Right renal pelvis (tissue), 4 donors: Measurements from ENCODE around the gene NCK1. TPM values are rescaled to one million over a fixed set of nuclear protein-coding genes. Genes with fewer than 3 reads are reported as not detected.

Experiments
- DNase-seq, 4 donors: peaks; one replicate each; pipeline ENCODE4 v3.0.0-alpha.2; 2013; ENCODE audit warnings: low read depth in 4 of 4, low spot score in 3 of 4, missing footprints in 1 of 4
- polyA plus RNA-seq, 4 donors: library from polyadenylated mRNA; unstranded; fragments of 120-200 nt; gene quantifications; one replicate each; pipeline ENCODE4 v1.2.1, GENCODE V29; 2013; ENCODE audit not compliant: insufficient read length in 4 of 4

NCK1 gene
- polyA plus RNA-seq: 10 to 100 TPM; 37.0 to 48.3 (median 41.4) TPM

DNA sequence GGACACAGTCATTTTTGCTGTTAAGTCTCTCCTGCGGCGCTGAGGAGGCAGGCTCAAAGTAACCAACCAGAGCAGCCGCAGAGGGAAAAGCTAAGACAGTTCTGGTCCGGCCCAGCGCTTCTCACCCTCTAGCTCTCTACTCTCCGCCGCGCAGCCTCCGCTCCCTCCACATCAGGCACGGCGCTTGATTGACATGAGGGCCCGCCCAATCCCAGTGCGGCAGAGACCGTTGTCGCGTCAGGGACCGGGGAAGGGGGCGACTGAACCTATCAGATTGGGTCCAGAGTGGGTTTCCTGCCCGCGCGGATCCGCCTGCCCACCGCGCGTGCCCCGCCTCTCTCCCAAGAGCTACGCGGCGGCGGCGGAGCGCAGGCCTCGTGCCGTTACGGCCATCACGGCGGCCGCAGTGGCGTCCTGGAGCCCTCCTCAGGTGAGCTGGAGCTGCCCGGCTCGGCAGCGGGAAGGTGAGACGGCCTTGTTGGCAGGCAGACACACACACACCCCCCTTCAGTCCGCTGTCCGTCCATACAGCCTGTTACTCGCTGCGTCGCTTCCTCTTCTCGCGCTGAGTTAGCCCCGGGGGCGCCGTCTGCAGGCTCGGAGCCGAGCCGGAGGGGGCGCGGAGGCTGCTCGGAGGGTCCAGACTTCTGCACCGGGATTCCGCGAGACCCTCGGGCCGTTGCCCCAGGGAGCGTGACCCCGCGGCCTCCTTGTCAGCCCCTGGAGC lies at the start of gene NCK1:
Gene NCK1, plus strand, starts transcription at position 319 of the 727 bp plus-strand sequence. CDS start 65,794 bp downstream, outside the sequence.
- DNase-seq: peak; percentile 90 to 97 (median 96)

GRCh38 chr3:136817448-136817847 lies 44.6 kb upstream of the NCK1 start:
- no peak for DNase-seq

DNA sequence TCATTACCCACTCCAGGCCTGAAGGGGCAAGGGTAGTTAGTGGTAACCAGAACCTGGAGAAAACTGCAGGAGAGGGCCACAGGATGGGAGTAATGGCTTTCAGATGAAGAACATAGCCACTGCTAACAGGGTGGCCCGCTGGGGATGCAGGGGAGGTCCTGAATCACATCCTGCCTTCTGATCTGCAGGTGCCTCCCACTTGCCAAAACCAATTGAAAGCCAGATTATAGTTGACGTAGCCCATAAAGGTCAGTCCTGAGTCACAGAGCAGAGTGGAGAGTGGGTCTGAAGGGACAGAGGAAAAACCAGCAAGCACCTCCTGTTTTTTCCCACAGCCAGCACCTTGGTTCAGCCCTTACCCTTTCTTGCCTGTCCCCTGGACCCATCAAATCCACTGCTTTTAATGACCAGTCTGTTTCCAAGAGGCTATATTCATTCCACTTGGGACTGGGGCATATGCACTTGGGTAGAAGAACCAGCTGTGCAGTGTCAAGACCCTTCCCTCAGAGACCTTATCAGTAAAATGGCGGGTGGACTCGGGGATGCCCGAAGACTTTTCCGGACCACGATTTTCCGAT lies 43.7 kb upstream of the NCK1 start:
- no peak for DNase-seq

GRCh38 chr3:136818769-136819391 lies 43.1 kb upstream of the NCK1 start, which contains the start of gene SLC35G2:
SLC35G2 (plus strand) TSS chr3:136819126; CDS start chr3:136854461, 35,335 bp downstream.
- peak in 2 of 4 donors; percentile 28 to 60 for DNase-seq

DNA sequence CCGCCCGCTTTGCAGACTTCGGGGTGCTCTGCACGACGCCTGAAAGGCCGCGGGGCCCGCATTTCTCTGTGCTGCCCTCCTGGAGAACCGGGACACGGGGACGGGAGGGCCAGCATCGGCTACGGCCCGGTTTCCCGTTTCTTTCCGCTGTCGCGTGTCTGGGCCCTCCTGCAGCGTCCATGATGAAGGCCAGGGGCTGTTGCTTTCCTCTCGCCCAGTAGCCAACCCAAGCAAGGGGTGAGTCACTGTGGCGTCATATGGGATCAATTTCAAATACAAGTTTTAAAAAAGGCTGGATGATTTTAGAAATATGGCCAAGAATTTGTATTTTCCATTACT lies 42.6 kb upstream of the NCK1 start:
- peak in 1 of 4 donors; percentile 18 for DNase-seq

GRCh38 chr3:136819731-136820679 lies 42.0 kb upstream of the NCK1 start:
- DNase-seq: peak in 2 of 4 donors; percentile 14 to 42

DNA sequence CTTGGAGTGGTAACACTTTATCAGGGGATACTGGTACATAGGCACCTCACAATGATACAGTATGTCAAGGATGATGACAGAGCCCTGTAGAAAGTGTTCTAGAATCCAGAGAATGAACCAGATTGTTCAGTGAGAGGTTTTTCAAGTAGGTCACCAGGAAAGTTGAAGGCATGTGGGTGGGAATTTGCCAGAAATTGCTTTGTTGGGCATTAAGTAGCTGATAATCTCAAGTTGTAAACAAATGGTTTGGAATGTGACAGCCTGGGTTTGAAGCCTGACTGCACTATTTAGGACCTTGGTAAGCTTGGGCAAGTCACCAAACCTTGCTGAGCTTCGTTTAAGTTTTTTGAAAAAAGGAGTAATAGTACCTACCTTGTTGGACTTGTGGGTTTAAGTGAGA lies 30.5 kb upstream of the NCK1 start:
- DNase-seq: no peak

DNA sequence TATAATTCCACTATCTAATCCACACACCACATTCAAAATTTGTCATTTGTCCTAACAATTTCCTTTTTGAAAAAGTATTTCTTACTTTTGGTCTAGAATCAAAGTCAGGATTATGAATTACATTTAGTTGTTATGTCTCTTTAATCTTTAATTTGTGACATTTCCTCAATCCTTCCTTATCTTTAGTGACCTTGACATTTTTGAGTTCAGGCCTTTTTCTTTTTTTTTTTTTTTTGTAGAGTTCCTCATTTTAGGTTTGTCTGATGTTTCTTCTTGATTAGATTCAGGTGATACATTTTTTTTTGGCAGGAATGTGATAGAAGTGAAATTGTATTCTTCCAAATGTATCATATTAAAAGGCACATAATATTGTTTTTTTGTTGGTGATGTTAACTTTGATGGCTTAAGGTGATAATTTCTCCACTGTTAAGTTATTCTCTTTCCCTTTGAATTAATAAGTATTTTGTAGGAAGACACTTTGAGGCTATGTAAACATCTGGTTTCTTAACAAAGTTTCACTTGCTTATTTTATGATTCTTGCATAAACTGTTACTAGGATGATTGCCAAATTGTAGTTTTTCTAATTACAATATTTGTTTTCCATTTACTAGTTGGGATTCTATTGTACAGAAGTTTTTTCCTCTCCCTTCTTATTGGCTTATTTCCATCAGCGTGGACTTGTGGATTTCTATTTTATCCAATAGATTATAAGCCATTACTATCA lies 26.8 kb upstream of the NCK1 start:
- no peak for DNase-seq

DNA sequence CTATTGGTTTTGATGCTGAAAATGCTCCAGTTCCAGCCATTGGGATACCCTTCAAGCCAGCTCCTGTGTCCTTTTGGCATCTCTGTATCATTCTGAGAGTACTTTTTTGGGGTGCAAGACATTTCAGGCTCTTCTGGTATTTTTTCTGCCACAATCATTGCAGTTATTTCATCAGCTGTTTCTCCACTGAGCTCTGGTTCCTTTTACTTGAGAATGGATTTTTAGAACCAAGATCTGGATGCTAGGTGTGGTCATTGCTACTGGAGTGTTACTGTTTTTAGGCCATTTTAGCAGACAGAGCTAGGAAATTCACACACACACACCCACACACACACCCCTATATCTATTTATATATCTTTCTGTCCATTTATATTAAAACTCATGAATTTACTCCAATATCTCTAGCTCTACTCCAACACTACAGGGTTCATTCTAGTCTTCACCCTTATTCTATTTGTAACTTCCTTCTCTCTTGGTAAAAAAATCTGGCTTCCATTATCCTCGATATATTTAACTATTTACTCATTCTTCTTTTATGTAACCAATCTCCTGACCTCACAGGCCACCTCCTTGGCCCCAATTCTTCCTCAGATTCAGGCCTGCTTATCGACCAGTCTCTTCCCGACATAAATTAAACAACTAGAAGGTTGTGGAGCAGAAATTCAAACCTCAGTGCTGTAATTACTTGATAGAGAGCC lies 26.0 kb upstream of the NCK1 start:
- no peak for DNase-seq

DNA sequence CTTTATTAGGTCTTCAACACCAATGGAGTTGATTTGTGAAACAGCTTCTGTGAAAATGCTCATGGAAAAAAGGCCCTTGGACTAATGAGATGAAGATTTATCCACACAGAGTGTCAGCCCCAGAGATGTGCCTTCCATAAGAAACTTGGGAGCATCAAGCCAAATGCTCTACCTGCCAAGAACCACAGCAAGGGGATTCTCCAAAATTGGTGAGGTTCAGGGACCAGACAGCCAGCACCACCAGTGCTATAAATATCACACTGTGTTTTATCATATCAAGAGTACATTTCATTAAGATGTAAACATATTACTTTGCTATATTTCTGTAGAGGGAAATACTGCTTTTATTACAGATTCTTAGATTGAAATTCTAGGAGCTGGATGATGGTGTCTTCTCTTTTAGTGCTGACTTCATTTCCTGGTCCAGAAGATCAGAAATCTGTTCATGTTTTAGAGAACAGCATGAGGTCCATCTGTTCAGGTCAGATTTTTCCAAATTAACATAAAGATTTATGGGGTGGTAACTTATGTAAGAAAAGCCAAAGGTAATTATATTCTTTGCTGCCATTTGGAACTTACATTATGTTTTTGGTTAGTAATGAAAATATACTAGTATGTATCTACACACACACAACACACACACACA lies 25.4 kb upstream of the NCK1 start:
- no peak for DNase-seq

DNA sequence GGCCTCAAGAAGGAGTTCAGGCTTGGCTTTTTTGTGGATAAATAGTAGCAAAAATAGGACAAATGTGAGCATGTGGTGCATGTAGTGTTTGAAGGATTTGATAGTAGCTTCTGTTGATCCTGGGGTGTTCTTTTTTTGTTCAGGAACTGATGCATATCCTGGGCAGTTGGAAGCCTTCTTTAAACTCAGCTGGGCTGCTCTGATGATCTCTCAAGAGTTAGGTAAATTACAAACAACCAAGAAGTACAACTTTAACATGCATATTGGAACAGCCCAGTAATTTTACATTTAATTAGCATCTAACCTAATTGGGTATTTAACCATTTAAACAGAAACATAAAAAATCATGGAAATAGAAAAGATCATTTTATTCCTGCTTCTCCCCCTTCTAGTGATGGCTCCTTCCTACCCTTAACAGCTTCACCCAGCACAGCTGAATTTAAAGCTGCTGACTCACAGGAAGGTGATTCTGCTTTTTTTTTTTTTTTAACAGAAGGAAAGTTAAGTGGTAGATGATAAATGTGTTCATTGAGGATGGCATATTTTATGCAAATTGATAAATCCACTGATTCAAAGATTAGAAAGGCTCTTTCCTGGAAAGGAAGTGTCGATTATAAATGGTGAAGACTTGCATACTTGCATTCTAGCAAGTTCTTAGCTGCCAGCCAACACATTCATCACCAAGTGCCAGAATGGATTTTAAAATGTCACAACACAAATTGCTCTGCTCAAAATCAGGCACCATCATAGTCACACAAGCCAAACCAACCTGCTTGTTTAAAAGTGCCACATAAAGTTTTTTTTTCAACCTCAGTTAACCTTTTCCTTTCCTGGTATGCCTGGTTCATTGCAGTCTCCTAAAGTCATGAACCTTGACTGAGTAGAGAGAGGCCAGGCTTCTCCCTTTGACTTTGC lies 23.1 kb upstream of the NCK1 start:
- DNase-seq: no peak

- DNase-seq: no peak
These were observed 22.5 kb upstream of the NCK1 start for GRCh38 chr3:136839556-136839931.

DNA sequence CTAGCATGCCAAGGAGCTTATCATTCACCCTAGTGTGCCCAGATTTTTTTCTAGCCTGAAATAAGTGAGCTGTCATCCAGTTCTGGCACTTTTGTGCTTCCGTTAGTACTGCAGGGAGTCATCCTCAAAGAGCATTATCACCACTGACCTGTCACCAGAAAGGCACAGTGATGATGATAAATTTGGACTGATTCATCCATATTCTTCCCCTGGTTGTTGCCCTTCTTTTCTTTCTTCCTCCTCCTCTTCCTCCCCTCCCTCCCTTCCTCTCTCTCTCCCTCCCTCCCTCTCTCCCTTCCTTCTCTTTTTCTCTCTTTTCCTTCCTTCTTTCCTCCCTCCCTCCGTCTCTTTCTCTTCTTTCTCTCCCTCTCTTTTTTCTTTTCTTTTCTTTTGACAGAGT lies 21.8 kb upstream of the NCK1 start:
- DNase-seq: no peak

DNA sequence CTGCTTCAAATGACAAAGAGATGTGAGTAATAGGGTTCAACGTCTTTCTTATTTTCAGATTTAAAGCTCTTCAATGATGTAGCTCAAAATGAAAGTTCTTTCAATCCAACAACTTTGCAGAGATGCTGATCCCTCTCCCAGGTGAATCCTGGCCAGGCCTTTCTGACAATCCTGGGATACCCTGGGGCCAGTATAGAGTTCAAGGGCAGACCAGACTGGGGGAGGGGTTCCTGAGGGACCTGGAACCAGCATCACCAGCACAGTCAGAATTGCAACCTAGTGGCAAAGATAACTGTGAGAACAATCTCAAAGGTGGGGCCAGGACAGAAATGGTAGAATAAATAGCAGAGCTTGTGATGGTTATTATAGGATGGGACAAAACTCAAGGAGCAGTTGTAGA lies 19.7 kb upstream of the NCK1 start:
- DNase-seq: no peak

- DNase-seq: no peak
These were observed 17.3 kb upstream of the NCK1 start for GRCh38 chr3:136844724-136845123.

DNA sequence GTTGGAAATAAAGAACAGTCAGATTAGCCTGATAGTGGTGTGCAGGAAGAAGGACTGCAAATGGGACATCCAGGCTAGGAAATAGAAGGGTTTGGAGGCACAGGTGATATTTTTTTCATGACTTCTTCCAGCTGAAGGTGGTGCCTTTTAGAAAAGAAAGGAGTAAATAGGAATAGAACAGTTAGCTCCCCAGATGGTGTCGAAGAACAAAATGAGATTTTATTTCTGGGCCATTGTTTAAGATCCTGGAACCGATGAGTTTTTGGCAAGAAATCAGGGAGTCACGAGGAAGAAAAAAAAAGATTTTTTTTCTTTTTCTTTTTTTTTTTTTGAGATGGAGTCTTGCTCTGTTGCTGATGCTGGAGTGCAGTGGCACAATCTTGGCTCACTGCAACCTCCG lies 9.8 kb upstream of the NCK1 start:
- no peak for DNase-seq

- no peak for DNase-seq
These were observed 5.3 kb upstream of the NCK1 start for GRCh38 chr3:136856665-136857064.

DNA sequence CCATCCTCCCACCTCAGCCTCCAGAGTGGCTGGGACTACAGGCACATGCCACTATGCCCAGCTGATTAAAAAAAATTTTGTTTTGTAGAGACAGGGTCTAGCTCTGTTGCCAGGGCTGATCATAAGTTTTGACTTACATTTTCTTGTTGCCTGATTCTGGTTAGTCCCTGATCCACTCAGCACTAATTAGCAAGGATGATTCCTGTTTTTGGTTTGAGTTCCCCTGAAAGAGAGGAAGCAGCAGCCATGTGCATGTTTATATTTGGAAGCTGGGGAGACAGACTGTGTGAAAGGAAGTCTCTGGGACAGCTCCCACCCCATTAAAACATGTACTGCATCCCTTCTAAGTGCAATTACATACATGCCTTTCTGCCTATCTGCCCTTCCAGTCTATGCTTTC lies 3.6 kb upstream of the NCK1 start:
- DNase-seq: no peak
